MM.1S (cell line): ENCODE measurements around the gene MUTYH.

Experiments
- DNase-seq: peaks from one replicate; pipeline ENCODE4 v3.0.0-alpha.2; 2015
- H2AFZ ChIP-seq: fragments of 300-600 bp; sonication (generic); 2 replicates; pipeline ENCODE4 v1.6.0; 2016; ENCODE audit warnings: antibody characterized with exemption, low read length
- H3F3A ChIP-seq: fragments of 300-600 bp; sonication (generic); 2 replicates; pipeline ENCODE4 v1.6.1; 2016; ENCODE audit warnings: mild to moderate bottlenecking, antibody characterized with exemption, low read length, moderate library complexity, mixed read lengths; ENCODE audit not compliant: insufficient read depth
- H3K27ac ChIP-seq: fragments of 300-600 bp; sonication (generic); 2 replicates; pipeline ENCODE4 v1.5.1; 2016; ENCODE audit warnings: mild to moderate bottlenecking, low read length
- H3K27me3 ChIP-seq: fragments of 300-600 bp; sonication (generic); replicated peaks from 2 replicates; pipeline ENCODE4 v1.6.0; 2016; ENCODE audit warnings: low read length; ENCODE audit not compliant: insufficient read depth
- H3K36me3 ChIP-seq: fragments of 300-600 bp; sonication (generic); replicated peaks from 2 replicates; pipeline ENCODE4 v1.6.1; 2016; ENCODE audit warnings: mild to moderate bottlenecking, low read length, mixed read lengths; ENCODE audit not compliant: insufficient read depth
- H3K4me1 ChIP-seq: fragments of 300-600 bp; sonication (generic); 2 replicates; pipeline ENCODE4 v1.6.1; 2016; ENCODE audit warnings: low read length, mixed read lengths
- H3K4me2 ChIP-seq: fragments of 300-600 bp; sonication (generic); 2 replicates; pipeline ENCODE4 v1.6.0; 2016; ENCODE audit warnings: low read depth, low read length
- H3K4me3 ChIP-seq: fragments of 300-600 bp; sonication (generic); 2 replicates; pipeline ENCODE4 v1.5.1; 2016; ENCODE audit warnings: low read length, mixed read lengths
- H3K79me2 ChIP-seq: fragments of 300-600 bp; sonication (generic); 2 replicates; pipeline ENCODE4 v1.6.1; 2016; ENCODE audit warnings: mixed run types, low read length, mixed read lengths
- H3K9ac ChIP-seq: fragments of 300-600 bp; sonication (generic); 2 replicates; pipeline ENCODE4 v1.6.1; 2016; ENCODE audit warnings: low read length, mixed read lengths
- H3K9me2 ChIP-seq: fragments of 300-600 bp; sonication (generic); replicated peaks from 2 replicates; pipeline ENCODE4 v1.6.1; 2016; ENCODE audit warnings: mild to moderate bottlenecking, low read length, mixed read lengths; ENCODE audit not compliant: insufficient read depth
- H3K9me3 ChIP-seq: fragments of 300-600 bp; sonication (generic); replicated peaks from 2 replicates; pipeline ENCODE4 v1.6.1; 2016; ENCODE audit warnings: mild to moderate bottlenecking, low read length, mixed read lengths; ENCODE audit not compliant: insufficient read depth
- H4K20me1 ChIP-seq: fragments of 300-600 bp; sonication (generic); 2 replicates; pipeline ENCODE4 v1.6.1; 2016; ENCODE audit warnings: mild to moderate bottlenecking, low read length, moderate library complexity, mixed read lengths; ENCODE audit not compliant: insufficient read depth
- CTCF ChIP-seq: fragments of 300-600 bp; sonication (generic); IDR thresholded peaks from 2 replicates; pipeline ENCODE4 v1.5.1; 2016; ENCODE audit warnings: antibody characterized with exemption, low read length, mixed read lengths
- EZH2 ChIP-seq: fragments of 300-600 bp; sonication (generic); optimal IDR thresholded peaks from 2 replicates; pipeline ENCODE3; 2017; ENCODE audit warnings: low read depth, mild to moderate bottlenecking, antibody characterized with exemption, low read length, mixed read lengths
- EZH2phosphoT487 ChIP-seq: fragments of 300-600 bp; sonication (generic); IDR thresholded peaks from 2 replicates; pipeline ENCODE4 v1.6.1; 2018; ENCODE audit warnings: antibody characterized with exemption, low read length

MUTYH gene

GRCh38 chr1:45375104-45376090, 35.2 kb upstream of the MUTYH start:
- peaks cover 13% of the 10 kb centered on the region for H3F3A ChIP-seq
- H3K9me3 ChIP-seq = no peaks in the 10 kb centered on the region
- H3K4me2 ChIP-seq = peak overlapping the region; percentile 24; the same call in 1 of the 2 replicates
- TF ChIP-seq CTCF (peak; percentile 29; the same call in 1 of the 2 replicates), EZH2 (no peak)
- H3K36me3 ChIP-seq = no peaks in the 10 kb centered on the region
- H3K27me3 ChIP-seq = no peaks in the 10 kb centered on the region
- H3K79me2 ChIP-seq = no peaks in the 10 kb centered on the region
- H3K9me2 ChIP-seq = no peaks in the 10 kb centered on the region
- peak; percentile 36 for DNase-seq
- H3K9ac ChIP-seq = no peak overlapping the region
- H3K27ac ChIP-seq = peak overlapping the region; percentile 9; the same call in 1 of the 2 replicates
- H2AFZ ChIP-seq = no peak overlapping the region
- H3K4me3 ChIP-seq = 0 out of 2 replicates have a peak overlapping the region, but pooled peaks have one; percentile 16
- H4K20me1 ChIP-seq = no peaks in the 10 kb centered on the region
- H3K4me1 ChIP-seq = peaks cover 49% of the 10 kb centered on the region

DNA sequence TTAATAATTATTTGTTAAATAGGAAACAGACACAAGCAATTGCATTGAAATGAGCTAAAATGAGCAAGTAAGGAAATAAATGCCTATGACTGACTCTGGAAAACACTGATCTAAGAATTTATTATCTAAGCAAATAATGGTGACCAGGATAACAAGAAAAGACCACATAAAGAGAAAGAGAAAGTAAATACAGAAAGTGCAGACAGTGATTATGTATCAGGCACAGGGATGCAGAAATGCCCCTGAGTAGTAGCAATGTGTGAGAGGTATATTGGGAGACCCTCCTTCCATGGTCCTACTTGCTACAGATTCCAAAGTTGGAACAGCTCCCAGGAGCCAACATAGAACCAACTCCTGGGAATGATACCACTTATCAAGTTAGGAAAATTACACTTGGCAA, 33.3 kb upstream of the MUTYH start:
- H3K9me3 ChIP-seq = no peaks in the 10 kb centered on the region
- H3K27ac ChIP-seq = no peak overlapping the region
- no peaks in the 10 kb centered on the region for H3K79me2 ChIP-seq
- TF ChIP-seq CTCF (no peak), EZH2phosphoT487 (no peak)
- H3K4me2 ChIP-seq = peak overlapping the region; percentile 51
- H3K4me3 ChIP-seq = no peak overlapping the region
- H4K20me1 ChIP-seq = no peaks in the 10 kb centered on the region
- H3F3A ChIP-seq = peaks cover 17% of the 10 kb centered on the region
- no peaks in the 10 kb centered on the region for H3K9me2 ChIP-seq
- no peaks in the 10 kb centered on the region for H3K36me3 ChIP-seq
- H3K27me3 ChIP-seq = no peaks in the 10 kb centered on the region
- H3K9ac ChIP-seq = no peak overlapping the region
- 0 out of 2 replicates have a peak overlapping the region, but pooled peaks have one; percentile 4 for H2AFZ ChIP-seq
- no peak for DNase-seq
- peaks cover 56% of the 10 kb centered on the region for H3K4me1 ChIP-seq

- H3K36me3 ChIP-seq = no peaks in the 10 kb centered on the region
- no peaks in the 10 kb centered on the region for H4K20me1 ChIP-seq
- no peaks in the 10 kb centered on the region for H3K9me2 ChIP-seq
- H3K4me3 ChIP-seq = no peak overlapping the region
- H3K4me1 ChIP-seq = peaks cover 45% of the 10 kb centered on the region
- no peak overlapping the region for H3K9ac ChIP-seq
- H3K9me3 ChIP-seq = no peaks in the 10 kb centered on the region
- H3K79me2 ChIP-seq = no peaks in the 10 kb centered on the region
- peak overlapping the region; percentile 56; the same call in 1 of the 2 replicates for H3K27ac ChIP-seq
- peak overlapping the region; percentile 40; the same call in 1 of the 2 replicates for H3K4me2 ChIP-seq
- peak overlapping the region; percentile 20; the same call in 1 of the 2 replicates for H2AFZ ChIP-seq
- TF ChIP-seq CTCF (no peak), EZH2 (no peak), EZH2phosphoT487 (no peak)
- peaks cover 17% of the 10 kb centered on the region for H3F3A ChIP-seq
- DNase-seq = peak; percentile 39
- no peaks in the 10 kb centered on the region for H3K27me3 ChIP-seq
Measured at GRCh38 chr1:45370575-45370974, 30.3 kb upstream of the MUTYH start.
